ENCODE results near the gene VWA8.
"Not testable (repeated sequence)": the region's sequence is repeated elsewhere in the genome, so short reads cannot be mapped to it uniquely, and the experiment has no call there.

The VWA8 gene

GRCh38 chr13:41960211-41960636 is 685 bp downstream of the VWA8 start:
- ChIA-PET CTCF (interaction anchor here (0.7 to 2.8 kb wide), 7 partner anchors 8 to 292 kb away, joined by 3 to 13 read pairs (median 3); no protein-coding TSS in a partner anchor), POLR2A (no interaction called here)
- no peak for TF ChIP-seq CTCF (IDR thresholded peaks at IDR 0.05; ENCODE audit: control extremely low read depth, extremely low read depth, low read depth, missing control alignments)
- no peak for DNase-seq (ENCODE audit: extremely low spot score)

GRCh38 chr13:41956272-41956671 is 4.6 kb downstream of the VWA8 start:
- no peak for DNase-seq (ENCODE audit: extremely low spot score)
- POLR2A ChIA-PET: no interaction called here
- no peak for TF ChIP-seq CTCF (IDR thresholded peaks at IDR 0.05; ENCODE audit: control extremely low read depth, extremely low read depth, low read depth, missing control alignments)
- CTCF ChIA-PET: interaction anchor here (0.8 to 3.0 kb wide), 5 partner anchors 10 to 40 kb away, joined by 3 to 13 read pairs (median 4); no protein-coding TSS in a partner anchor

- POLR2A ChIA-PET: no interaction called here
- DNase-seq (ENCODE audit: extremely low spot score): no peak
- no peak for TF ChIP-seq CTCF (IDR thresholded peaks at IDR 0.05; ENCODE audit: control extremely low read depth, extremely low read depth, low read depth, missing control alignments)
- CTCF ChIA-PET: interaction anchor here (0.6 to 3.0 kb wide), 5 partner anchors 9 to 317 kb away, joined by 3 to 13 read pairs (median 4); no protein-coding TSS in a partner anchor
Measured at GRCh38 chr13:41955605-41956004, 5.3 kb downstream of the VWA8 start.

GRCh38 chr13:41954226-41954625 is 6.7 kb downstream of the VWA8 start:
- POLR2A ChIA-PET: no interaction called here
- DNase-seq (ENCODE audit: extremely low spot score): no peak
- CTCF ChIA-PET: interaction anchor here (1.2 to 3.0 kb wide), 2 partner anchors 11 to 12 kb away, joined by 3 to 13 read pairs; no protein-coding TSS in a partner anchor
- TF ChIP-seq CTCF (IDR thresholded peaks at IDR 0.05; ENCODE audit: control extremely low read depth, extremely low read depth, low read depth, missing control alignments): no peak

DNA sequence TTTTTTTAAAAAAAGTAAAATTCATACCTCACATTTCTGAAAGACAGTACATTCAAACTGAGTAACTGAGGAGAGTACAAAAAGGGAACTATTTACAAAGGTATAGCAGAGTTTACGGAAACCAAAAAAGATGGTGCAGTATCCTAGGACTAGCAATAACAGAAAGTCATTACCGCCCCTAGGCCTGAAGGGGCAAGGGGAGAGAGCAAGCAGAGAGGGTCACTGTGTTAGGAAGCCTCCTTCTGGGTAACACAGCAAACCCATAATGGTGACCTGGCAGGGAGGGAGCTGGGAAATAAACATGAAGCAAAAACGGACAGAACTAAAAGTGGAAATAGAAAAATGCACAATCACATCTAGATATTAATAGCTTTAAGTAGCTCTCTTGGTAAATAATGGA is 8.2 kb downstream of the VWA8 start:
- POLR2A ChIA-PET: no interaction called here

DNA sequence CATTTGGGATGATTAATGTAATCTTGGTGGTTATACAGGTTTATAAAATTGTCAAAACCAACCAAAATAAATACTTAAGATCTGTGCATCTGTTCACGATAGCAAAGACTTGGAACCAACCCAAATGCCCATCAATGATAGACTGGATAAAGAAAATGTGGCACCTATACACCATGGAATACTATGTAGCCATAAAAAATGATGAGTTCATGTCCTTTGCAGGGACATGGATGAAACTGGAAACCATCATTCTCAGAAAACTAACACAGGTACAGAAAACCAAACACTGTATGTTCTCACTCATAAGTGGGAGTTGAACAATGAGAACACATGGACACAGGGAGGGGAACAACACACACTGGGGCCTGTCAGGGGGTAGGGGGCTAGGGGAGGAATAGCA is 11.8 kb downstream of the VWA8 start:
- DNase-seq (ENCODE audit: extremely low spot score); POLR2A ChIA-PET: not testable (repeated sequence)
- CTCF ChIA-PET: interaction anchor here (0.9 to 1.0 kb wide), 3 partner anchors 11 to 726 kb away, joined by 3 read pairs; no protein-coding TSS in a partner anchor

More for the DNA sequence above, 8.2 kb downstream of the VWA8 start:
- no peak for DNase-seq (ENCODE audit: extremely low spot score)
- CTCF ChIA-PET: interaction anchor here (0.8 to 1.5 kb wide), 3 partner anchors 11 to 20 kb away, joined by 3 to 7 read pairs (median 3); no protein-coding TSS in a partner anchor
- no peak for TF ChIP-seq CTCF (IDR thresholded peaks at IDR 0.05; ENCODE audit: control extremely low read depth, extremely low read depth, low read depth, missing control alignments)

GRCh38 chr13:41945926-41946325 is 15.0 kb downstream of the VWA8 start:
- ChIA-PET POLR2A (no interaction called here), CTCF (interaction anchor here (0.8 to 1.9 kb wide), 4 partner anchors 10 to 277 kb away, joined by 3 to 13 read pairs (median 6); partner anchors contain the start of gene VWA8)

More at GRCh38 chr13:41945926-41946325, 15.0 kb downstream of the VWA8 start:
- no peak for DNase-seq (ENCODE audit: extremely low spot score)
- no peak for TF ChIP-seq CTCF (IDR thresholded peaks at IDR 0.05; ENCODE audit: control extremely low read depth, extremely low read depth, low read depth, missing control alignments)
